ENCODE results near the gene RP2.
A peak's percentile ranks its signal among the peaks of the same experiment; 100 is the strongest.

RP2 gene

DNA sequence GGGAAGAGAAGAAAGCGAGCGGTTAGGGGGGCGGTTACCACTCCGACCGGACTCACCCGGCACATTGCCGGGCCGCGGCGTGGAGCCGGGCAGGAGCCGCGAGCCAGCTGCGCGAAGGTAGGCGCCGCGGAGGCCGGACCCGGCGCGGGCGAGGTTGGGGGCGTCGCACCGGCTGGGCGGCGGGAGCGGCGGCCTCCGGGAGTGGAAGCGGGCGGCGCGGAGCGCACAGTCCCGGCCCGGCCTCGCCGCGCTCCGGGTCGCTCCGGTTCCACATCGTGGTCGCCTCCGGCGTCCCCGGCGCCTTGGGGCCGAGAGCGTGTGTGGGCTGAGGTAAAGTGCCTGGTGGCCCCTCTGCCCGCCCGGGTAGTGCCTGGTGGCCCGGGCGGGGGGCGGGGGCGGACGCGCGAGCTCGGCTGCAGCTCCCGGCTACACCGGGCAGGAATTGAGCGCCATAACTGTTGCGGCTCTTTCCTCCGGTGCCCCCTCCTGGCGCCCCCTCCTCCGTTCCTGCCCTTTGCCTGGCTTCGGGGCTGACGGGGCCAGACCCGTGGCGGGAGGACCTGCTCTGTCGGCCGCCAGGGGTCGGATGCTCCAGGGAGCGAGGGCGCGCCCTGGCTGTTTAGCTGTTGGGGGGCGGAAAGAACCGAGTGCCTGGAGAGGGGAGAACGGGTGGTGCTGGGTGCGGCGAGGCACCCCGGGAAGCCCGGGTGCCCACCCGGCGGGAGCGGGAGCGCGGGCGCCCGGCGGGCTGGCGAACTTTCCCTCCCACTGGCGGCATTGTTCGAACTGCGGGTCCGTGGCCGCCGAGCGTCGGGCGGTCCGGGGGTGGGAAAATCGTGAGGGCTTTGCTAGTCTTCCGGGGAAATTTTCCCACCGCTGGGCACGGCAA, 76.0 kb downstream of the RP2 start:
- peak; percentile 40 for ATAC-seq (replicated peaks; ENCODE audit: extremely low read depth, poor library complexity, severe bottlenecking)
- Mint-ChIP-seq H3K4me3 (peak overlapping the region; percentile 70), H3K27ac (ENCODE audit: low read depth) (no peak overlapping the region), H3K27me3 (peaks cover 38% of the 10 kb centered on the region), H3K9me3 (no peaks in the 10 kb centered on the region), H3K4me1 (peaks cover 6% of the 10 kb centered on the region), H3K36me3 (ENCODE audit: insufficient read depth) (peaks cover 2% of the 10 kb centered on the region)
- no peak for DNase-seq (ENCODE audit: low spot score in 2 of 2)

DNA sequence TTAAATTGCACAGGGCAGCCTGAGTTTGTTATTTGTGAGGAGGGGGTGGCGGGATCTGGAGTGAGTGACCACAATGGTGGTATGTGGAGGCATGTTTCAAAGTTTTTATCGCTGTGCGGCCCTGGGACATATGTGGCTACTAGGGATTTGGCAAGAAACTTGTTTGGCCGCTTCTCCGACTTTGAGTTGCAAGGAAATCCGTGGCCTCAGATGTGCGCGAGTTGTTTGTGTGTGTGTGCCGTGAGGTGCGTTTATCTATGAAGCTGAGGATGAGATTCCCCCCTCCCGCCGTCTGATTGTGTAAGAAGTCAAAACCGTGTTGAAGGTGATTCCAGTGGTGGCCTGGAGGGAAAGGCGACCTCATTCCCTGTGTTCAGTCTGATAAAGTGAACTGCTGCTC, 76.8 kb downstream of the RP2 start:
- Mint-ChIP-seq H3K36me3 (ENCODE audit: insufficient read depth) (peaks cover 2% of the 10 kb centered on the region), H3K27me3 (peaks cover 42% of the 10 kb centered on the region), H3K9me3 (no peaks in the 10 kb centered on the region), H3K4me1 (peaks cover 6% of the 10 kb centered on the region), H3K4me3 (peak overlapping the region; percentile 70), H3K27ac (ENCODE audit: low read depth) (no peak overlapping the region)
- ATAC-seq (replicated peaks; ENCODE audit: extremely low read depth, poor library complexity, severe bottlenecking): no peak
- no peak for DNase-seq (ENCODE audit: low spot score in 2 of 2)

DNA sequence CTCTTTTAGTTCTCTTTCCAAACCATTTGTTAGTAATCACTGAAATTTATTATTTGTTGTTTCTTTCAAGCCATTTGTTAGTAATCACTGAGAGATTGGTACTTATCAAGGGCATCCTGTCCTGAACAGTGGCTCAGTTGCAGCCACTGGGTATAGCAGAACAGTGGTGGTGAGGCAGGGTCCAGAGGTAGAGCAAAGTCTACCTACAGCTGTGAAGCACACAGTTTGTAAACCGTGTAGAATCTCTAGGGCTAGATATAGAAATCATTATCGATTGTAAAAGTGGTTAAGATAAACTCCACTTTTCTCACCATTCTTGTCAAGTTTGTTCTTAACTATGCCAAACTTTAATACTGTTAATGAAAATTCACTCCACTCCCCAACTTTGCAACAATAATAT, 79.4 kb downstream of the RP2 start:
- H3K27ac Mint-ChIP-seq (ENCODE audit: low read depth): no peak overlapping the region
- no peaks in the 10 kb centered on the region for H3K9me3 Mint-ChIP-seq
- H3K4me3 Mint-ChIP-seq: no peak overlapping the region
- no peak for DNase-seq (ENCODE audit: low spot score in 2 of 2)
- H3K36me3 Mint-ChIP-seq (ENCODE audit: insufficient read depth): peaks cover 2% of the 10 kb centered on the region
- no peak for ATAC-seq (replicated peaks; ENCODE audit: extremely low read depth, poor library complexity, severe bottlenecking)
- H3K27me3 Mint-ChIP-seq: peaks cover 43% of the 10 kb centered on the region
- peaks cover 6% of the 10 kb centered on the region for H3K4me1 Mint-ChIP-seq

DNA sequence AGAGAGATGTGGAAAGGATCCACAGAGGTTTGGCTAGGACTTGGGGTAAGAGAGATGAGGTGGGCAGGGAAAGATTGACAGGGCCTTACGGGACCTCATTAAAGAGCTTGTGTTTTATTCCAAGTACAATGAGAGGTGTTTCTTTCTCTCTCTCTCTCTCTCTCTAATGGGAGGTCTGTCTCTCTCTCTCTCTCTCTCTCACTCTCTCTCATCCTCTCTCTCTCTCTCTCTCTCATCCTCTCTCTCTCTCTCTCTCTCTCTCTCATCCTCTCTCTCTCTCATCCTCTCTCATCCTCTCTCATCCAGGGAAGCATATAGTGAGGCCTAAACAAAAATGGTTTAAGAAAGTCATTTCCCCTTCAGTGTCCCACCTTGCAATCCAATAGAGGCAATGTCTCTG, 80.8 kb downstream of the RP2 start:
- DNase-seq (ENCODE audit: low spot score in 2 of 2) (no peak), ATAC-seq (replicated peaks; ENCODE audit: extremely low read depth, poor library complexity, severe bottlenecking) (no peak)
- no peak overlapping the region for H3K4me3 Mint-ChIP-seq
- no peak overlapping the region for H3K27ac Mint-ChIP-seq (ENCODE audit: low read depth)
- no peaks in the 10 kb centered on the region for H3K9me3 Mint-ChIP-seq
- H3K27me3 Mint-ChIP-seq: peaks cover 56% of the 10 kb centered on the region
- H3K4me1 Mint-ChIP-seq: peaks cover 6% of the 10 kb centered on the region
- H3K36me3 Mint-ChIP-seq (ENCODE audit: insufficient read depth): peaks cover 2% of the 10 kb centered on the region

DNA sequence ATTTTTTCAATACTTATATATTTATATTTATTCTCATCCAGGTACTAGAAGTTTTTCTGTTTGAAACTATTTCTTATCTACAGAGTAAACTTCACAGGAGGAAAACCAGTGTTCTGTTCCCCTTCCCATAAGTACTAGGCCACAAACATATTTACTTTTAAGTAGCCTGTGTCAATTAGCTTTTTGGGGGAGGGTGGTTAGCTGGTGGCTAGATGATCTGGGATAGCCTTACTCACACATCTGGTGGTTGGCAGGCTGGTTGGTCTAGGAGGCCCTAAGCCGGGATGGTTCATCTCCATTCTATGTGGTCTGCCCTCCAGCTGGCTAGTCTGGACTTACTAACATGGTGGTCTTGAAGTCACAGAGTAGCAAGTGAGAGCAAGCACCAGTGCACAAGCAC, 81.6 kb downstream of the RP2 start:
- Mint-ChIP-seq H3K27me3 (peaks cover 59% of the 10 kb centered on the region), H3K4me1 (peaks cover 5% of the 10 kb centered on the region), H3K36me3 (ENCODE audit: insufficient read depth) (peaks cover under 1% of the 10 kb centered on the region), H3K27ac (ENCODE audit: low read depth) (no peak overlapping the region), H3K9me3 (no peaks in the 10 kb centered on the region), H3K4me3 (no peak overlapping the region)
- DNase-seq (ENCODE audit: low spot score in 2 of 2) (no peak), ATAC-seq (replicated peaks; ENCODE audit: extremely low read depth, poor library complexity, severe bottlenecking) (no peak)

DNA sequence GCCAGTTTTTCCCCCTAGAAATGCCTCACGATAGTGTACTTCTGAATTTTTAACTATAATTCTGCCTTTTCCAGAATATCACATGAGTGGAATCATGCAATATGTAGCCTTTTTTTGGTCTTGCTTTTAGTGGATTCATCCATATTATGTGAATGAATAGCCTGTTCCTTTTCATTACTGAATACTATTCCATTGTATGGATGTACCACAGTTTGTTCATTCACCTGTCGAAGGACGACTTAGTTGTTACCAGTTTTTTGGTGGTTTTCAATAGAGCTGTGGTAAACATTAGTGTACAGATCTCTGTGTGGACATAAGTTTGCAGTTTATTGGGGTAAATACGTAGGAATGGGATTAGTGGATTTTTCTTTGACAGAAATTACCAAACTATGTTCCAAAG, 83.4 kb downstream of the RP2 start:
- Mint-ChIP-seq H3K4me1 (no peaks in the 10 kb centered on the region), H3K27ac (ENCODE audit: low read depth) (no peak overlapping the region), H3K27me3 (peaks cover 46% of the 10 kb centered on the region), H3K9me3 (no peaks in the 10 kb centered on the region), H3K36me3 (ENCODE audit: insufficient read depth) (peaks cover 2% of the 10 kb centered on the region), H3K4me3 (no peak overlapping the region)
- ATAC-seq (replicated peaks; ENCODE audit: extremely low read depth, poor library complexity, severe bottlenecking) (no peak), DNase-seq (ENCODE audit: low spot score in 2 of 2) (no peak)

DNA sequence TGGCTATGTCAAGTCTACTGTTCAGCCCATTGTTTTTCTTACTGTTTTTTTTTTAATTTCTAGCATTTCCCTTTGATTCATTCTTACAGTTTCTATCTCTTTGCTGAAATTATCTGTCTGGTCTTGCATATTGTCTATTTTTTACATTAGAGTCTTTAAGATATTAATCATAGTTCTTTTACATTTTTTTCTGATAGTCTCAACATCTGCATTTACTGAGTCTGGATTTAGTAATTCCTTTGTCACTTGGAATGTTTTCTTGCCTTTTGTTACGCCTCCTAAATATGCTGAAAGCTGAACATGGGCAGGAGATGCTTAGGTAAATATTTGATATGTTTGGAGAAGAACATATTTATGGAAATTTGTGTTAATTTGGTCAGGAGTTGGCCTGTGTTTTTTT, 85.8 kb downstream of the RP2 start:
- peaks cover 2% of the 10 kb centered on the region for H3K36me3 Mint-ChIP-seq (ENCODE audit: insufficient read depth)
- no peaks in the 10 kb centered on the region for H3K9me3 Mint-ChIP-seq
- H3K4me1 Mint-ChIP-seq: no peaks in the 10 kb centered on the region
- peaks cover 23% of the 10 kb centered on the region for H3K27me3 Mint-ChIP-seq
- DNase-seq (ENCODE audit: low spot score in 2 of 2) (no peak), ATAC-seq (replicated peaks; ENCODE audit: extremely low read depth, poor library complexity, severe bottlenecking) (no peak)
- no peak overlapping the region for H3K27ac Mint-ChIP-seq (ENCODE audit: low read depth)
- no peak overlapping the region for H3K4me3 Mint-ChIP-seq

DNA sequence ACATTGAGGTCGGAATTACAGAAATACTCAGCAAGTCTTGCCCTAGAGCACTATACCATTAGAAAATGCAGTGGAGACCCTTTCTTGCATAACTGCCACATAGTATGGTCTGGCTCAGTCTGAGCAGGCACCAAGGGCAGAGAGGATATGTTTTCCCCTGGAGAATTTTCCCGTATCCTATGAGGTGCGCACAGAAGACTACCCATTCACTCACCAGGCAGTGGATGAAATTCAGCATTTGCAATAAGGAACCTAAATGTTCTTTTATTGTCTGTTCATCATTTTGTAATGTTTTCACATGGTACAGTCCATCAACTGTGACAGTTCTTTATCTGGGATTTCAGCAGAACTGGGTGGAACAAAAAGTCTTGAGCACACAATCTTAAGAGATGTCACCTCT, 90.9 kb downstream of the RP2 start:
- H3K4me3 Mint-ChIP-seq: no peak overlapping the region
- H3K4me1 Mint-ChIP-seq: no peaks in the 10 kb centered on the region
- H3K9me3 Mint-ChIP-seq: no peaks in the 10 kb centered on the region
- ATAC-seq (replicated peaks; ENCODE audit: extremely low read depth, poor library complexity, severe bottlenecking) (no peak), DNase-seq (ENCODE audit: low spot score in 2 of 2) (no peak)
- no peak overlapping the region for H3K27ac Mint-ChIP-seq (ENCODE audit: low read depth)
- H3K27me3 Mint-ChIP-seq: peaks cover 1% of the 10 kb centered on the region
- H3K36me3 Mint-ChIP-seq (ENCODE audit: insufficient read depth): peaks cover 2% of the 10 kb centered on the region

DNA sequence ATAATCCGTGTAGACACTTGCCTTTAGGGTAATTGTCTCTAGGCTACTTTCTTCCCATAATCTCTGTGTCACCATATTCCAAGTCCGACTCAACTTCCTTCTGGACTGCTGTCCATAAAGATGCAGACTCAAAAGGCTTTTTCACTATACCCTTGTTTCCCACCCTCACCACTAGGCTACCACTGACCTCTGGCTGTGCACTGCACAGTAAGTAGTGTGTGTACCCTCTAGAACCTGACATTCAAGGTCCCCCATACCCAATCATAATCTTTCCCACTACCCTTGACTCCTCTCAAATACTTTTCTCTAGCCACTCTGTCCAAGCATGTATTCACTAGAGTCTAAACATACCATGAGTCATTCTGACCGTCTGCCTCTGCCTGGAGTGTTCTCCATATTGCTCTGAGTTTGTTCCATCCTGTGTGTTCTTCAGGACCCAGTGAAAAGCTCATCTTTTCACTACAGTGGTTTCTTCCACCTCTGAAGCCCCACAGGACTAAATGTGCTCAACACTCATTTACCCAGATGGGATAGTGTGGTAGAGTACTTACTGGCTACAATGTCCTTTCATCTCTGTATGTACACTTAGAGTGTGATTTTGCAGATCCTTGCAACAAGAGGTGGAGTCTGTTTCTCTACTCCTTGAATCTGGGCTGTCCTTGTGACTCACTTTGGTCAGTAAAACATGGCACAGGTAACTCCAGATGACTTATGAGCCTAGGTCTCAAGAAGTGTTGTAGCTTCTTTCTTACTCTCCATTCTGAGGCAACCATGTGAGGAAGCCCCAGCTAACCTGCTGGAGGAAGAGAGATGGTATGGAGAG, 92.8 kb downstream of the RP2 start:
- H3K4me1 Mint-ChIP-seq: no peaks in the 10 kb centered on the region
- ATAC-seq (replicated peaks; ENCODE audit: extremely low read depth, poor library complexity, severe bottlenecking) (no peak), DNase-seq (ENCODE audit: low spot score in 2 of 2) (no peak)
- no peak overlapping the region for H3K27ac Mint-ChIP-seq (ENCODE audit: low read depth)
- H3K9me3 Mint-ChIP-seq: no peaks in the 10 kb centered on the region
- no peaks in the 10 kb centered on the region for H3K36me3 Mint-ChIP-seq (ENCODE audit: insufficient read depth)
- H3K4me3 Mint-ChIP-seq: no peak overlapping the region
- H3K27me3 Mint-ChIP-seq: no peaks in the 10 kb centered on the region
